Measurements from ENCODE around the gene ERICH2.

DNA sequence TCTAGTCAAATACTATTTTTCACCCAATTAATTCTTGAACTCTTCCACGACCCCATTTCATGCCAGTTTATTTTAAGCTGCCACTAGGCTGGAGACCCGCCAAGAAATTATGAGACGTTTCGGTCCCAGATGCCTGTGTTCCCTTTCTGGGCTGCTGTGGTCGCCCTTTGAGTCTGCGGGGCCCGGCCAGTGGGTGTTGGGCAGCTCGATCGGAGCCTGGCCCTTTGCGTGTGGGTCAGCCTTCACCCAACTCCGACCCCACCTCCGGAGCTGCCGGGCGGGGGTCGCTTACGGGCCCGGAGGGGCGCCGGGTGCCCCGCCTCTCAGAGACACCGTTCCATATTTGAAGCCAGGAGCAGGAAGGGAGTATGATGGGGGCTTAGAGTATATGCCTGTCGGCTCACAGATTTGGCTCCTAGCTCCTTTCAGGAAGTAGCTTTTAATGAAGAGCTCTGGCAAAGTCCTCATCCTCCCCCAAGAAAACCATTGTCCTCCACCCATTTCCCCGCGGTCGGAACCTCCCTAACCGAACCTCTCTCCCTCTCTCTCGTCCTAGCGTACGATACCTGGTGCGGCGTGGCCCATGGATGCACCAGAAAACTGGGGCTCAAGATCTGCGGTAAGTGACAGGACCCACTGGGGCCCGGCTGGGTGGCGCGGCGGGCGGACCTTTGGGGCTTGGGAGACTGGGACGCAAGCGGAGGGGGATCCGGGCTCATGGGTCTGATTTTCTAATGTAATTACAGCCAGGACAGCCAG lies 51.5 kb downstream of the ERICH2 start:
- TF ChIP-seq CTCF (IDR thresholded peaks at IDR 0.05; ENCODE audit: low read depth, low read length, poor library complexity, severe bottlenecking) (no peak), EZH2phosphoT487 (IDR thresholded peaks at IDR 0.05; ENCODE audit: borderline replicate concordance, low read length) (no peak)
